Measurements from ENCODE around the gene RDH16. TPM values are rescaled to one million over a fixed set of nuclear protein-coding genes. Genes with fewer than 3 reads are reported as not detected.

RDH16 gene
- polyA plus RNA-seq, 3 donors: 0.47 TPM; not detected in 2

- H3K4me3 Mint-ChIP-seq: no peak overlapping the region
- H3K27ac Mint-ChIP-seq: no peak overlapping the region
- H3K9me3 Mint-ChIP-seq: peaks cover 17 to 55% (median 43%) of the 10 kb centered on the region in 7 donors
- WGBS (ENCODE audit: insufficient coverage): 91% methylated on average over 4 of the region's 5 CpGs
- Histone ChIP-seq H3K9ac (ENCODE audit: insufficient read depth, low read length, poor library complexity, severe bottlenecking) (no peak overlapping the region), H2AFZ (ENCODE audit: insufficient read depth, low read depth, low read length, poor library complexity, severe bottlenecking) (no peak overlapping the region), H3K36me3 (replicated peaks in 1 of 2; ENCODE audit: control insufficient read depth in 1 of 2, insufficient read depth in 2 of 2, low read length in 2 of 2) (no peaks in the 10 kb centered on the region), H3K79me2 (ENCODE audit: insufficient read depth, low read length) (no peaks in the 10 kb centered on the region), H3K4me2 (replicated peaks; ENCODE audit: extremely low read depth, low read length, poor library complexity, severe bottlenecking) (no peak overlapping the region), H4K20me1 (ENCODE audit: insufficient read depth, low read length) (no peaks in the 10 kb centered on the region), H3K27ac (ENCODE audit: low read depth in 1 of 2, low read length in 2 of 2) (no peak overlapping the region), H3K4me3 (replicated peaks in 1 of 3; ENCODE audit: low read depth in 2 of 3, low read length in 3 of 3) (no peak overlapping the region), H3K9me3 (replicated peaks in 1 of 2; ENCODE audit: control insufficient read depth in 1 of 2, insufficient read depth in 1 of 2, low read length in 2 of 2) (peaks cover 25 to 32% of the 10 kb centered on the region in 2 donors), H3K4me1 (ENCODE audit: control insufficient read depth in 1 of 2, insufficient read depth in 2 of 2, low read length in 2 of 2) (no peaks in the 10 kb centered on the region), H3K27me3 (ENCODE audit: control insufficient read depth in 2 of 2, insufficient read depth in 2 of 2, low read length in 2 of 2) (no peaks in the 10 kb centered on the region)
- TF ChIP-seq CTCF (IDR thresholded peaks at IDR 0.05): no peak
- DNase-seq: no peak
- H3K27me3 Mint-ChIP-seq (ENCODE audit: low read depth in 3 of 3): peaks cover 0 to 7% (median 0%) of the 10 kb centered on the region in 3 donors
- intact Hi-C loops (cut with micrococcal nuclease): no loop called here
- H3K36me3 Mint-ChIP-seq: no peaks in the 10 kb centered on the region
- no peaks in the 10 kb centered on the region for H3K4me1 Mint-ChIP-seq
These were observed 49.3 kb downstream of the RDH16 start for GRCh38 chr12:56908136-56908535.

GRCh38 chr12:56905852-56906251, 51.6 kb downstream of the RDH16 start:
- H2AFZ ChIP-seq (ENCODE audit: insufficient read depth, low read depth, low read length, poor library complexity, severe bottlenecking): no peak overlapping the region
- no peaks in the 10 kb centered on the region for H3K79me2 ChIP-seq (ENCODE audit: insufficient read depth, low read length)
- no CpG with 5 or more reads among the region's 1 CpG for WGBS (ENCODE audit: insufficient coverage)
- no peak overlapping the region for H3K4me3 ChIP-seq (replicated peaks in 1 of 3; ENCODE audit: low read depth in 2 of 3, low read length in 3 of 3)
- Mint-ChIP-seq H3K36me3 (no peaks in the 10 kb centered on the region), H3K4me3 (no peak overlapping the region), H3K27me3 (ENCODE audit: low read depth in 3 of 3) (peaks cover 0 to 1% (median 0%) of the 10 kb centered on the region in 3 donors), H3K9me3 (peaks cover 25 to 71% (median 58%) of the 10 kb centered on the region in 7 donors), H3K27ac (no peak overlapping the region), H3K4me1 (no peaks in the 10 kb centered on the region)
- H3K27ac ChIP-seq (ENCODE audit: low read depth in 1 of 2, low read length in 2 of 2): no peak overlapping the region
- peaks cover 41 to 53% of the 10 kb centered on the region in 2 donors for H3K9me3 ChIP-seq (replicated peaks in 1 of 2; ENCODE audit: control insufficient read depth in 1 of 2, insufficient read depth in 1 of 2, low read length in 2 of 2)
- H3K27me3 ChIP-seq (ENCODE audit: control insufficient read depth in 2 of 2, insufficient read depth in 2 of 2, low read length in 2 of 2): no peaks in the 10 kb centered on the region
- H4K20me1 ChIP-seq (ENCODE audit: insufficient read depth, low read length): no peaks in the 10 kb centered on the region
- H3K4me2 ChIP-seq (replicated peaks; ENCODE audit: extremely low read depth, low read length, poor library complexity, severe bottlenecking): no peak overlapping the region
- H3K9ac ChIP-seq (ENCODE audit: insufficient read depth, low read length, poor library complexity, severe bottlenecking): no peak overlapping the region
- DNase-seq: no peak
- intact Hi-C loops (cut with micrococcal nuclease): no loop called here
- no peak for TF ChIP-seq CTCF (IDR thresholded peaks at IDR 0.05)
- H3K4me1 ChIP-seq (ENCODE audit: control insufficient read depth in 1 of 2, insufficient read depth in 2 of 2, low read length in 2 of 2): no peaks in the 10 kb centered on the region
- H3K36me3 ChIP-seq (replicated peaks in 1 of 2; ENCODE audit: control insufficient read depth in 1 of 2, insufficient read depth in 2 of 2, low read length in 2 of 2): no peaks in the 10 kb centered on the region

Measured in CD14-positive monocyte (primary cell).